ENCODE measurements around the gene MGAT5.
A peak's percentile ranks its signal among the peaks of the same experiment; 100 is the strongest.

Gene MGAT5

DNA sequence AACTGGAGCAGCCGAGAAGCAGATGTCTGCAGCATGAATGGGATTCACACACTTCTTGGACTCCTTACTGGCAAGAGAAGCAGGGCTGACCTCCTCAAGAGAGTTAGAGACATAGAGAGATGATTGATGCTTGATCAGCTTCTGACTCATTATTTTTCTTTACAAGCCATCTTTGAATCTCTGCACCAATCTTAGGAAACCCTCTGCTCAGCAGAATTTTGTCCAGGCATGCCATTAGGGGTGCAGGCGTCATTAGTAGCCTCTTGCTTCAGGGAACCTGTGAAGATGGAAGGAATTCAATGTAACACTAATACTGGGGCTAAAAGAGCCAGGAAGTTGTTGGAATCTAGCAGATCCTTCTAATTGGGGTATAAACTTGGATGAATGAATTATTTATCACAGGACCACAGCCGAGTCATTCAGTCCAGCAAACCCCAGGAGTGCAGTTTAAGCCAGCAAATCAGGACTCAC, 151.8 kb downstream of the MGAT5 start:
- no peak for DNase-seq

GRCh38 chr2:134406311-134406710, 152.4 kb downstream of the MGAT5 start:
- no peak for DNase-seq

DNA sequence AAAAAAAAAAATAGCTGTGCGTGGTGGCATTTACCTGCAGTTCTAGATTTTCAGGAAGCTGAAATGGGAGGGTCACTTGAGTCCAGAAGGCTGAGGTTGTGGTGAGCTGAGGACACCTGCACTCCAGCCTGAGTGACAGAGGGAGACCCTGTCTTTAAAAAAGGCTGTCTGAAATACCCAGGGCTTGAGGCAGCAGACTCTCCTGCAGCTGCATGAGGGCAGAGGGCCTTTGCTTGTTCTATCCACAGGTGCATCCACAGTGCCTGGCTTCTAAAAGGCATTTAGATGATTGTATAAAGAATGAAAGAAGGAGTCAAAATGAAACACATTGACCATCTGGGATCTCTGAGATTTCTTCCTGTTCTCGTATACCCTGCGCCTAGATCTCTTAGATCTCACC, 152.9 kb downstream of the MGAT5 start:
- no peak for DNase-seq

GRCh38 chr2:134407154-134407890, 153.4 kb downstream of the MGAT5 start:
- no peak for DNase-seq

DNA sequence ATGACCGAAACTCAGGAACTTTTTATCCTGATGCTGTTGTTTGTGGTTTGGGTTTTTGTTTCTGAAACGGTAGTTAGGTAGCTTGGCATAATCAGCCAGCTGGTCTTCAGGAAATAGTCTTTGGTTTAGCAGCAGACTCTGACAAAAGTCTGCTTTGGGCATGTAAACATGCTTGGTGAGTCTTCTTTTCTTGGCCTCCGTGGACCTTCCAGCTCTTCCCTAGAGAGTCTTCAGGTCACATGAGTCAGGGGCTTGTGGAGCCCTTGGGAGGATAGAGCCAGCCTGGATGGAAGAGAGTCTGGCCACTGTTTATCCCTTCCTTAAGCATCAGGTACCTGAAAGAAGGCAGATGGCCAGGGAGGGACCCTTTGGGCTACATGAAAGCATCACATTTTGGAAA, 154.5 kb downstream of the MGAT5 start:
- DNase-seq, result no peak

DNA sequence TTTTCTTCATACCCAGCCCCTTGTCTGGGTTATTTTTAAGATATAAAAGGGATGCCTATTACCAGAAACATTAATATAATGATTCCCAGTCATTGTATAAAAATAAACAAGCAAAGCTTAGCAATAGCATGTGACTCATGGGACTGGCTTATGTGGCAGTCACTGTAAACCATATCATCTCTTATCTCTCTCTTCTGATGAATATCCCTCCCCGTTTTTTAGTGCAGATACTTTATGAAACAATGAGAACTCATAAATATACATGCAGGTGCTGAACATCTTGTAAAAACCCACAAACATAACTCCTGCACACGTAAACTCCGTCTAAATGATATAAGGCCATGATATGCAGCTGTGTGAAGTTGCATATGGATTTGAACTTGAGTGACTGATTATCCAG, 154.9 kb downstream of the MGAT5 start:
- no peak for DNase-seq

GRCh38 chr2:134410006-134410405, 156.1 kb downstream of the MGAT5 start:
- no peak for DNase-seq

DNA sequence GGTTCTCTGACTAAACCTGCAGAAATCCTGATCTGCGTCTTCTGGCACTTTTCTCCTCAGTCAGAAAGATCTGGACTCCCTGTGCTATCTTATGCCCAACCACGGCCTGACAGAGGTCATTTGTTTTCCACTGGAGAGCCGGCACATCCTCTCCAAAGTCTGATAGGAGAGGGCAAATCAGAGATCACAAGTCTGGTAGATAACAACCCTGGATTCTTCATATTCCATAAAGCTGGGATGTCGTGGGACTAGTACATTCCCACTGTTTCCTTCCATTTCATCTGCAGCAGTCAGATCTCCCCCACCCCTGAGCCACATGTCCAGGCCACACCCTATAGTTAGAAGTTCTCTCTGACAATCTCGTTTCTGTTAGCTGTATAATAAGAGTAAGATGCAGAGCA, 157.0 kb downstream of the MGAT5 start:
- DNase-seq, result no peak

DNA sequence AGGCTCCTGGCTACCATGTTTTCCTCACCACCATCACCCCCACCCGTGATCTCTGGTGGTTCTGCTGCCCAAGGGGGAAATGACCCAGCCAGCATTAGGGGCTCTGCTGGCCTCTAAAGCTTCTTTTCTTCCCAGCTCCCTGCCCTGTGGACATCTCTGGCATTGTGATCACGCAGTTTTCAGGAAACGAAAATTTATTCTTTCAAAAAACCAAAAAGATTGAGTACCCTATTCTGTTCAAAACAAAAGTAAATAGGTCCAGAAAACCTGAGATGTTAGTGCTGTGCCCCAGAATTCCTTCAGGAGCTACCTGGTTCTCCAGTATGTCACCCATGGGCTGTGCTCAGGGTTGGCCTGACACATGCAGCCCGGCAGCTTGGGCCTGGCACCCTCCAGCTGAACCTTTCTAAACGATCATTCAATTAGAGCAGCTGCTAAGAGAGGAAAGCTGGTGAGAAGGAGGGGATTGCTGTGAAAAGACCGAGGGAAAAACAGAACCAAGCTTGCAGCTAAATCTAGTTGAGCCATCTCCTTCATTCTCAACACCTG, 157.5 kb downstream of the MGAT5 start:
- DNase-seq, result peak in 1 of 2 experiments; percentile 21

DNA sequence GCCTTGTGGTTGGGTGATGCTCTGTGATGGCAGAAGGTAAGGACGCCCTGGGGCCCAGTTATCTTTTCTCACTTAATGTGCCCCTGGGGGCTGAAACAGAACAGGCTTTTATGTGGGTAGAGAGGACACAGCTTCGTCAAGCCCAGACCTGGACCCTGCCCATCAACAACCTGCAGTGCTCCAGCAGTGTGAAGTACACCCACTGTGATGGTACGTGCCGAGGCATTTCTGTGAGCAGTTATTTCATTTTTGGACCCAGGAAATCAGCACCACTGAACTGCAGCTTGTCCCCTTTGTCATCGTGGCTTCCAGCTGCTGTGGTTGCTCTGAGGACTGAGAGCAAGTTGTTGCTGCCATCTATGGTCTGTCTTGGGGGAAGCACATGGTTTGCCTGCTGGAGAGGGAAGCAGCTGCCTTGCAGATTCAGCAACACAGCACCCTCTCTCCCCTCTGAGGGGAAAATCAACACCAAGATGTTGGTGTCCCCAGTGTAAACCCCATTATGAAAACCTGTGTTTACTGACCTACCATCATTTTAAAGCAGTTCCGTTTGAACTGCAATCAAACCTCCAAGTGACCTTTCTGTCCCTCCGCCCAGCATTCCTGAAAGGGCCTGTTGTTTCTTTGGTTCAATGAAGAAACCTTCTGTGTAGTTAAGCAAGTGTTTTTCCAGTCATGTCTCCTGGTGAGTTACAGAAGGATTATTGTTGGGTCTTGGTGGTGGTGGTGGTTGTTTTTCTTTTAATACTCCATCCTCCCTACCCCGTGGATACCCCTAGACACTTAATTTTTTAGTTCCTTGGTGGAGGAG, 158.2 kb downstream of the MGAT5 start:
- peak; percentile 21 to 69 for DNase-seq

- DNase-seq, result no peak
Observed at GRCh38 chr2:134412639-134412999, 158.7 kb downstream of the MGAT5 start.

DNA sequence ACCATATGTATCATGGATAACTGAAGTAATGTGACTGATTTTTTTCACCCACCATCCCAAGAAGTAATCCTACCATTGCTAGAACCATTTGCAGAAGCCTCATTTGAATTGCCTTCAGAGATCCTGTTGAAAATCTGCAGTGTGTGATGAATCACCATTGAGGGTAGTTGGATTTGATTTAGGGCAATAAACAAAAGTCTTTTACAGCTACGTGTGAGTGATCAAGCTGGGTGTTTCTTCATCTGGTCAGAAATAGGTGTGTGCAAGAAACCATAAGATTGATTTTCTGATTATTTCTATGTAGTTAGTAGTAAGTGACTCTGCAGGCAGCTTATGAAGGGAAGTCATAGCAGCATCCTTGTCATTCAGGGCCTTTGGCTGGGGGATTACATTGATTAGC, 159.6 kb downstream of the MGAT5 start:
- no peak for DNase-seq

GRCh38 chr2:134413912-134414311, 160.0 kb downstream of the MGAT5 start:
- no peak for DNase-seq

DNA sequence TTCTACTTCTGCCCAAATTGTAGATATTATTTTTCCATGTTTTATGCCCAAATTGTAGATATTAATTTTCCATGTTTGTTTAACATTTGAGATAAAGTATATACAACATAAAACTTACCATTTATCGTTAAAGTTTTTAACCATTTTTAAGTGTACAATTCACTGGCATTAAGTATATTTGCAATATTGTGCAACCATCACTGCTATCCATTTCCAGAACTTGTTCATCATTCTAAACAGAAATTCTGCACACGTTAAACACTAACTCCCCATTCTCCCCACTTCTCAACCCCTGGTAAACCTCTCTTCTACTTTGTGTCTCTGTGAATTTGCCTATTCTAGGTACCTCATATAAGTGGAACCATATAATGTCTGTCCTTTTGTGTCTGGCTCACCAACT, 162.1 kb downstream of the MGAT5 start:
- no peak for DNase-seq

DNA sequence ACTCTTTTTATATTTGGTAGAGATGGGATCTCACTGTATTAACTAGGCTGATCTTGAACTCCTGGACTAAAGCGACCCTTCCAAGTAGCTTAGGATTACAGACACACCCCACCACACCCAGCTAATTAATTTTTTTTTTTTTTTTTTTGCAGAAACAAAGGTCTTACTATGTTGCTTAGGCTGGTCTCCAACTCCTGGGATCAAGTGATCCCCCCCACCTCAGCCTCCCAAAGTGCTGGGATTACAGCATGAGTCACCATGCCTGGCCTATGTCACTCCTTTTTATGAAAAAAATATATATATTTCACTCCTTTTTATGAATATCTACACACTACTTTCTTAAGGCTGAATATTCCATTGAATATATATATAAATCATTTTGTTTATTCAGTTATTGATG, 162.8 kb downstream of the MGAT5 start:
- DNase-seq, result no peak

- DNase-seq, result no peak
Observed at GRCh38 chr2:134417968-134418582, 164.2 kb downstream of the MGAT5 start.

GRCh38 chr2:134420259-134420658, 166.4 kb downstream of the MGAT5 start:
- no peak for DNase-seq

- DNase-seq, result no peak
Observed at GRCh38 chr2:134420920-134421319, 167.0 kb downstream of the MGAT5 start.

GRCh38 chr2:134421556-134422328, 167.9 kb downstream of the MGAT5 start:
- DNase-seq, result no peak

GRCh38 chr2:134425724-134426496, 172.0 kb downstream of the MGAT5 start:
- no peak for DNase-seq

- no peak for DNase-seq
Observed at GRCh38 chr2:134426721-134427120, 172.8 kb downstream of the MGAT5 start.

GRCh38 chr2:134429886-134430285, 176.0 kb downstream of the MGAT5 start:
- DNase-seq, result no peak
